Smooth muscle cell (in vitro differentiated cells): ENCODE measurements around the gene RHCE. TPM values are rescaled to one million over a fixed set of nuclear protein-coding genes. Genes with fewer than 3 reads are reported as not detected.
"Not testable (repeated sequence)": the region's sequence is repeated elsewhere in the genome, so short reads cannot be mapped to it uniquely, and the experiment has no call there.

ENCODE experiments used
- DNase-seq: peaks from one replicate; lab custom pipeline; 2025; ENCODE audit not compliant: unreplicated experiment; lab: John Stamatoyannopoulos, UW
- H2AFZ ChIP-seq: fragments of 200-600 bp; sonication (generic); 2 replicates; pipeline ENCODE4 v1.6.0; 2016; ENCODE audit warnings: antibody characterized with exemption, low read depth, mild to moderate bottlenecking
- H3F3A ChIP-seq: fragments of 200-600 bp; sonication (generic); 2 replicates; pipeline ENCODE4 v1.6.0; 2017; ENCODE audit warnings: antibody characterized with exemption, low read depth
- H3K27ac ChIP-seq: fragments of 200-600 bp; sonication (generic); 2 replicates; pipeline ENCODE4 v1.5.1; 2016; ENCODE audit warnings: low read depth, mild to moderate bottlenecking
- H3K27me3 ChIP-seq: fragments of 200-600 bp; sonication (generic); 2 replicates; pipeline ENCODE4 v1.6.1; 2016; ENCODE audit warnings: low read depth, mild to moderate bottlenecking
- H3K36me3 ChIP-seq: fragments of 200-600 bp; sonication (generic); 2 replicates; pipeline ENCODE4 v1.5.1; 2016; ENCODE audit warnings: low read depth
- H3K4me1 ChIP-seq: fragments of 200-600 bp; sonication (generic); 2 replicates; pipeline ENCODE4 v1.5.1; 2016; ENCODE audit warnings: low read depth
- H3K4me2 ChIP-seq: fragments of 200-600 bp; sonication (generic); 2 replicates; pipeline ENCODE4 v1.6.0; 2016; ENCODE audit warnings: mild to moderate bottlenecking
- H3K4me3 ChIP-seq: fragments of 200-600 bp; sonication (generic); 2 replicates; pipeline ENCODE4 v1.5.1; 2016; ENCODE audit warnings: mild to moderate bottlenecking
- H3K79me2 ChIP-seq: fragments of 200-600 bp; sonication (generic); 2 replicates; pipeline ENCODE4 v1.6.0; 2016; ENCODE audit warnings: low read depth, mild to moderate bottlenecking
- H3K9ac ChIP-seq: fragments of 200-600 bp; sonication (generic); 2 replicates; pipeline ENCODE4 v1.6.0; 2016; ENCODE audit warnings: low read depth
- H3K9me3 ChIP-seq: fragments of 200-600 bp; sonication (generic); replicated peaks from 2 replicates; pipeline ENCODE4 v1.5.1; 2016; ENCODE audit warnings: low read depth
- H4K20me1 ChIP-seq: fragments of 200-600 bp; sonication (generic); 2 replicates; pipeline ENCODE4 v1.6.0; 2016; ENCODE audit warnings: low read depth
- CTCF ChIP-seq: fragments of 200-600 bp; sonication (generic); IDR thresholded peaks from 2 replicates; pipeline ENCODE4 v1.5.1; 2017; ENCODE audit warnings: borderline replicate concordance, mild to moderate bottlenecking, antibody characterized with exemption; ENCODE audit not compliant: insufficient read depth, poor library complexity, severe bottlenecking
- WGBS: methylation state at CpG from one replicate; pipeline ENCODE4 v1.1.7; 2016; ENCODE audit warnings: low lambda C conversion rate; 5-methylcytosine and 5-hydroxymethylcytosine counted together
- polyA plus RNA-seq: library from polyadenylated mRNA; unstranded; fragments of >200 nt; fragmentation: Nextera tagmentation; extraction: Ambion mirVana; gene quantifications from 2 replicates; pipeline ENCODE4 v1.2.1, GENCODE V29; 2016
- total RNA-seq: library from RNA; depleted of rRNA; stranded (reverse); fragments of >200 nt; gene quantifications from 2 replicates; pipeline ENCODE4 v1.2.3, GENCODE V29; 2014

The RHCE gene
- total and polyA plus RNA-seq, 2 experiments from 2014 or later, result 0.45 to 4.9 TPM

- whole genome bisulfite sequencing, result under 1% methylated on average over 64 of the region's 75 CpGs
- no peak for TF ChIP-seq CTCF
- peaks cover 48% of the 10 kb centered on the region for H3K79me2 ChIP-seq
- H3K4me1 ChIP-seq, result peaks cover 15% of the 10 kb centered on the region
- H2AFZ ChIP-seq, result peak within 1 kb of the TSS; percentile 88
- H3K9ac ChIP-seq, result peak within 1 kb of the TSS; percentile 91
- H3K27ac ChIP-seq, result peak within 1 kb of the TSS; percentile 93
- no peaks in the 10 kb centered on the region for H3K27me3 ChIP-seq
- peak within 1 kb of the TSS; percentile 84 for H3K4me3 ChIP-seq
- peak within 1 kb of the TSS; percentile 99 for H3K4me2 ChIP-seq
- peaks cover 13% of the 10 kb centered on the region for H3F3A ChIP-seq
- H3K9me3 ChIP-seq, result no peaks in the 10 kb centered on the region
- H3K36me3 ChIP-seq, result no peaks in the 10 kb centered on the region
- H4K20me1 ChIP-seq, result peaks cover 42% of the 10 kb centered on the region
- DNase-seq, result peak; percentile 88
These were observed 82.2 kb downstream of the RHCE start, which contains the start of gene TMEM50A for GRCh38 chr1:25338188-25338981. TMEM50A (plus strand) TSS chr1:25338334; CDS start chr1:25340487, 2,153 bp downstream.

GRCh38 chr1:25337483-25338187 is 83.0 kb downstream of the RHCE start:
- Histone ChIP-seq H3K79me2 (peaks cover 41% of the 10 kb centered on the region), H3K4me2 (peak overlapping the region; percentile 94), H3K9ac (peak overlapping the region; percentile 91), H4K20me1 (peaks cover 35% of the 10 kb centered on the region), H3K4me1 (peaks cover 15% of the 10 kb centered on the region), H3K27ac (peak overlapping the region; percentile 93), H3K4me3 (peak overlapping the region; percentile 84), H2AFZ (peak overlapping the region; percentile 85)
- H3K27me3 ChIP-seq, H3K9me3 ChIP-seq, H3F3A ChIP-seq, H3K36me3 ChIP-seq, DNase-seq: not testable (repeated sequence)
- 0% methylated on average over 22 of the region's 39 CpGs for WGBS

- H3K27me3 ChIP-seq, DNase-seq, H3K27ac ChIP-seq, H3F3A ChIP-seq, H3K9me3 ChIP-seq, H3K36me3 ChIP-seq, H2AFZ ChIP-seq: not testable (repeated sequence)
- WGBS, result under 1% methylated on average over 24 of the region's 29 CpGs
- H3K4me2 ChIP-seq, result peak overlapping the region; percentile 99
- H3K79me2 ChIP-seq, result peaks cover 34% of the 10 kb centered on the region
- peak overlapping the region; percentile 71 for H3K4me3 ChIP-seq
- peaks cover 28% of the 10 kb centered on the region for H4K20me1 ChIP-seq
- peaks cover 15% of the 10 kb centered on the region for H3K4me1 ChIP-seq
- H3K9ac ChIP-seq, result peak overlapping the region; percentile 48
These were observed 83.7 kb downstream of the RHCE start for GRCh38 chr1:25336922-25337354.

GRCh38 chr1:25329950-25330349 is 90.7 kb downstream of the RHCE start:
- H4K20me1 ChIP-seq, H3K9ac ChIP-seq, H3K9me3 ChIP-seq, DNase-seq, H3K36me3 ChIP-seq, H3F3A ChIP-seq, H3K4me3 ChIP-seq, H3K79me2 ChIP-seq, H3K27me3 ChIP-seq, H2AFZ ChIP-seq, H3K4me1 ChIP-seq, H3K27ac ChIP-seq, H3K4me2 ChIP-seq: not testable (repeated sequence)
- WGBS, result 46% methylated on average over 3 of the region's 5 CpGs

GRCh38 chr1:25329336-25329735 is 91.3 kb downstream of the RHCE start:
- H3K9ac ChIP-seq, H4K20me1 ChIP-seq, H3F3A ChIP-seq, H3K36me3 ChIP-seq, H2AFZ ChIP-seq, H3K27ac ChIP-seq, DNase-seq, H3K4me2 ChIP-seq, H3K27me3 ChIP-seq, H3K79me2 ChIP-seq, H3K4me3 ChIP-seq, H3K4me1 ChIP-seq, H3K9me3 ChIP-seq: not testable (repeated sequence)
- WGBS, result 93% methylated on average over 5 of the region's 5 CpGs

- WGBS, result 91% methylated on average over 4 of the region's 4 CpGs
- H4K20me1 ChIP-seq, H3K36me3 ChIP-seq, H3K79me2 ChIP-seq, H3K4me3 ChIP-seq, H3F3A ChIP-seq, H3K27ac ChIP-seq, H2AFZ ChIP-seq, H3K4me1 ChIP-seq, H3K9me3 ChIP-seq, H3K27me3 ChIP-seq, H3K4me2 ChIP-seq, DNase-seq, H3K9ac ChIP-seq: not testable (repeated sequence)
These were observed 91.8 kb downstream of the RHCE start for GRCh38 chr1:25328791-25329185.

GRCh38 chr1:25327864-25328790 is 92.5 kb downstream of the RHCE start:
- not testable (repeated sequence) for H3K9me3 ChIP-seq, H3K27ac ChIP-seq, H2AFZ ChIP-seq, H3K36me3 ChIP-seq, H3K79me2 ChIP-seq, H3K9ac ChIP-seq, H3K27me3 ChIP-seq, H3K4me2 ChIP-seq, H3K4me3 ChIP-seq, H3F3A ChIP-seq, H3K4me1 ChIP-seq, H4K20me1 ChIP-seq, DNase-seq
- no CpG with 5 or more reads among the region's 17 CpGs for WGBS
